Prostate gland (tissue), 2 donors: Measurements from ENCODE around the gene NCOA7.

ENCODE experiments used
- CTCF ChIP-seq, 4 experiments: fragments of 200-600 bp in 2 of 4; fragments of 450-650 bp in 2 of 4; sonication (generic) in 2 of 4; IDR thresholded peaks; 1 replicate in 3 of 4; 2 replicates in 1 of 4; pipeline ENCODE4 v1.5.1; 2016 to 2019; ENCODE audit warnings: antibody characterized with exemption in 4 of 4, mild to moderate bottlenecking in 2 of 4, moderate library complexity in 2 of 4
- POLR2A ChIP-seq: fragments of 450-650 bp; IDR thresholded peaks from one replicate; pipeline ENCODE4 v1.6.1; 2016; ENCODE audit warnings: antibody characterized with exemption, mild to moderate bottlenecking
- POLR2AphosphoS5 ChIP-seq: sonication (generic); formaldehyde crosslinking; IDR thresholded peaks from one replicate; pipeline ENCODE4 v1.6.1; 2017; ENCODE audit warnings: antibody characterized with exemption

- TF ChIP-seq CTCF (IDR thresholded peaks at IDR 0.05) = no peak
- no peak for TF ChIP-seq POLR2AphosphoS5
- TF ChIP-seq POLR2A = no peak
These were observed 44.7 kb upstream of the NCOA7 start for GRCh38 chr6:125746019-125746414.
